ENCODE data around the gene DDI1. TPM values are rescaled to one million over a fixed set of nuclear protein-coding genes. Genes with fewer than 3 reads are reported as not detected.
A peak's percentile ranks its signal among the peaks of the same experiment; 100 is the strongest.

DDI1 gene
- total and polyA plus RNA-seq, 2 experiments from 2014 or later = 0.13 TPM; not detected in 1

DNA sequence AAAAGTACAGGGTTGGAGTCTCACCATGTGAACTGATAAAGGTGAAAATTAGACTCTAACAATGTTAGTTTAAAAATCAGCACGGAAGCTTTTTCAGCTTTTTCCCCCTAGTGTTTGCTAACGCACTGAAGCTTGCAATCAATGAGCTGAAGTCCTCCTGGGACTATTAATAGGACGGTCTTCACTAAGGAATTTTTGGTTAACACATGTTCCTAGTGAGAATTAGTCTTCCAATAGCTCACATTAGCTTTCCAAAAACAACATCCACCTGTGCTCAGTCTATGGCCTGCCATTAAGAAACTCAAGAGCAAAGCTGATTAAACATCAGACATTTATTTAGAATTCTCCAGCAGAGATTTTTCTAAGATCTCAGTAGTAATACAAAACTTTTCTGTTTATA is 26.7 kb upstream of the DDI1 start:
- no peaks in the 10 kb centered on the region for H3K9me2 ChIP-seq (ENCODE audit: insufficient read depth)
- H3K27ac ChIP-seq (ENCODE audit: low read depth) = no peak overlapping the region
- H3K36me3 Mint-ChIP-seq (ENCODE audit: low read depth) = no peaks in the 10 kb centered on the region
- no peaks in the 10 kb centered on the region for H3F3A ChIP-seq (replicated peaks; ENCODE audit: low read depth)
- no peaks in the 10 kb centered on the region for H3K36me3 ChIP-seq (ENCODE audit: insufficient read depth)
- H3K4me3 Mint-ChIP-seq = no peak overlapping the region
- H3K27ac Mint-ChIP-seq = no peak overlapping the region
- no peak overlapping the region for H2AFZ ChIP-seq
- no peaks in the 10 kb centered on the region for H3K27me3 Mint-ChIP-seq (ENCODE audit: insufficient read depth, low read depth, poor library complexity)
- no peaks in the 10 kb centered on the region for H3K27me3 ChIP-seq (ENCODE audit: insufficient read depth)
- no peaks in the 10 kb centered on the region for H4K20me1 ChIP-seq (replicated peaks; ENCODE audit: insufficient read depth)
- no peaks in the 10 kb centered on the region for H3K79me2 ChIP-seq (replicated peaks; ENCODE audit: insufficient read depth)
- H3K4me1 ChIP-seq (ENCODE audit: insufficient read depth) = no peaks in the 10 kb centered on the region
- H3K4me2 ChIP-seq = no peak overlapping the region
- peaks cover 3% of the 10 kb centered on the region; the same call in 2 of the 3 replicates for H3K4me1 Mint-ChIP-seq
- DNase-seq (ENCODE audit: low spot score) (peak; percentile 27), ATAC-seq (no peak)
- no peaks in the 10 kb centered on the region for H3K9me3 Mint-ChIP-seq
- TF ChIP-seq ZNF114 (CRISPR knock-in tag; IDR thresholded peaks at IDR 0.05) (no peak), JUNB (IDR thresholded peaks at IDR 0.05; ENCODE audit: unreplicated experiment) (no peak)
- TF ChIP-seq, protein P1, sequence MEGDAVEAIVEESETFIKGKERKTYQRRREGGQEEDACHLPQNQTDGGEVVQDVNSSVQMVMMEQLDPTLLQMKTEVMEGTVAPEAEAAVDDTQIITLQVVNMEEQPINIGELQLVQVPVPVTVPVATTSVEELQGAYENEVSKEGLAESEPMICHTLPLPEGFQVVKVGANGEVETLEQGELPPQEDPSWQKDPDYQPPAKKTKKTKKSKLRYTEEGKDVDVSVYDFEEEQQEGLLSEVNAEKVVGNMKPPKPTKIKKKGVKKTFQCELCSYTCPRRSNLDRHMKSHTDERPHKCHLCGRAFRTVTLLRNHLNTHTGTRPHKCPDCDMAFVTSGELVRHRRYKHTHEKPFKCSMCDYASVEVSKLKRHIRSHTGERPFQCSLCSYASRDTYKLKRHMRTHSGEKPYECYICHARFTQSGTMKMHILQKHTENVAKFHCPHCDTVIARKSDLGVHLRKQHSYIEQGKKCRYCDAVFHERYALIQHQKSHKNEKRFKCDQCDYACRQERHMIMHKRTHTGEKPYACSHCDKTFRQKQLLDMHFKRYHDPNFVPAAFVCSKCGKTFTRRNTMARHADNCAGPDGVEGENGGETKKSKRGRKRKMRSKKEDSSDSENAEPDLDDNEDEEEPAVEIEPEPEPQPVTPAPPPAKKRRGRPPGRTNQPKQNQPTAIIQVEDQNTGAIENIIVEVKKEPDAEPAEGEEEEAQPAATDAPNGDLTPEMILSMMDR (conservative IDR thresholded peaks at IDR 0.05; ENCODE audit: low read depth in 2 of 2) = 0 out of 4 replicates have a peak, but pooled peaks of 1 of the 2 experiments have one; percentile 15
- no peak overlapping the region for H3K4me3 ChIP-seq

DNA sequence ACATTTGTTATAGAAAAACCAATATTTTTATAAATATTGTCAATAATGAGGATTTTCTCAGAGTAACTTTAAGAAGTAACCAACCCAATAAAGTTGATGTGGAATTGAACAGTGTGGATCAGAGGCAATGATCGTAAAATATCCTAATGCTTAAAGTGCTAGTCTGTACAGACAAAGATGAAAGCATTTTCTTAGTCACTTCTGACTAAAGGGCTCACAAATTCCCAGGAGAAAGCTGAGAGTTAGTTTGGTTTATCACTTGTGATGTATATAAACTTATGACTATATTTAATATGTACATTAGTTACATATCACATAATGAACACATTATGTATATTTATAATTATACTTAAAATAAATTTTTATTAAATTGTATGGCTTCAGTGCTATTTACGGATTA is 25.4 kb upstream of the DDI1 start:
- Histone ChIP-seq H3K4me2 (no peak overlapping the region), H3K9me2 (ENCODE audit: insufficient read depth) (no peaks in the 10 kb centered on the region), H3K4me3 (no peak overlapping the region), H2AFZ (no peak overlapping the region), H4K20me1 (replicated peaks; ENCODE audit: insufficient read depth) (no peaks in the 10 kb centered on the region), H3K36me3 (ENCODE audit: insufficient read depth) (no peaks in the 10 kb centered on the region), H3K79me2 (replicated peaks; ENCODE audit: insufficient read depth) (no peaks in the 10 kb centered on the region), H3K27me3 (ENCODE audit: insufficient read depth) (no peaks in the 10 kb centered on the region), H3K27ac (ENCODE audit: low read depth) (no peak overlapping the region), H3F3A (replicated peaks; ENCODE audit: low read depth) (no peaks in the 10 kb centered on the region), H3K4me1 (ENCODE audit: insufficient read depth) (no peaks in the 10 kb centered on the region)
- ATAC-seq (no peak), DNase-seq (ENCODE audit: low spot score) (no peak)
- Mint-ChIP-seq H3K9me3 (no peaks in the 10 kb centered on the region), H3K27me3 (ENCODE audit: insufficient read depth, low read depth, poor library complexity) (no peaks in the 10 kb centered on the region), H3K4me1 (peaks cover 3% of the 10 kb centered on the region; the same call in 2 of the 3 replicates), H3K36me3 (ENCODE audit: low read depth) (no peaks in the 10 kb centered on the region), H3K27ac (no peak overlapping the region), H3K4me3 (no peak overlapping the region)
- TF ChIP-seq, protein P2, sequence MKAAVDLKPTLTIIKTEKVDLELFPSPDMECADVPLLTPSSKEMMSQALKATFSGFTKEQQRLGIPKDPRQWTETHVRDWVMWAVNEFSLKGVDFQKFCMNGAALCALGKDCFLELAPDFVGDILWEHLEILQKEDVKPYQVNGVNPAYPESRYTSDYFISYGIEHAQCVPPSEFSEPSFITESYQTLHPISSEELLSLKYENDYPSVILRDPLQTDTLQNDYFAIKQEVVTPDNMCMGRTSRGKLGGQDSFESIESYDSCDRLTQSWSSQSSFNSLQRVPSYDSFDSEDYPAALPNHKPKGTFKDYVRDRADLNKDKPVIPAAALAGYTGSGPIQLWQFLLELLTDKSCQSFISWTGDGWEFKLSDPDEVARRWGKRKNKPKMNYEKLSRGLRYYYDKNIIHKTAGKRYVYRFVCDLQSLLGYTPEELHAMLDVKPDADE (IDR thresholded peaks at IDR 0.05) = no peak
- TF ChIP-seq ZNF114 (CRISPR knock-in tag; IDR thresholded peaks at IDR 0.05) = no peak
- TF ChIP-seq, protein P3, sequence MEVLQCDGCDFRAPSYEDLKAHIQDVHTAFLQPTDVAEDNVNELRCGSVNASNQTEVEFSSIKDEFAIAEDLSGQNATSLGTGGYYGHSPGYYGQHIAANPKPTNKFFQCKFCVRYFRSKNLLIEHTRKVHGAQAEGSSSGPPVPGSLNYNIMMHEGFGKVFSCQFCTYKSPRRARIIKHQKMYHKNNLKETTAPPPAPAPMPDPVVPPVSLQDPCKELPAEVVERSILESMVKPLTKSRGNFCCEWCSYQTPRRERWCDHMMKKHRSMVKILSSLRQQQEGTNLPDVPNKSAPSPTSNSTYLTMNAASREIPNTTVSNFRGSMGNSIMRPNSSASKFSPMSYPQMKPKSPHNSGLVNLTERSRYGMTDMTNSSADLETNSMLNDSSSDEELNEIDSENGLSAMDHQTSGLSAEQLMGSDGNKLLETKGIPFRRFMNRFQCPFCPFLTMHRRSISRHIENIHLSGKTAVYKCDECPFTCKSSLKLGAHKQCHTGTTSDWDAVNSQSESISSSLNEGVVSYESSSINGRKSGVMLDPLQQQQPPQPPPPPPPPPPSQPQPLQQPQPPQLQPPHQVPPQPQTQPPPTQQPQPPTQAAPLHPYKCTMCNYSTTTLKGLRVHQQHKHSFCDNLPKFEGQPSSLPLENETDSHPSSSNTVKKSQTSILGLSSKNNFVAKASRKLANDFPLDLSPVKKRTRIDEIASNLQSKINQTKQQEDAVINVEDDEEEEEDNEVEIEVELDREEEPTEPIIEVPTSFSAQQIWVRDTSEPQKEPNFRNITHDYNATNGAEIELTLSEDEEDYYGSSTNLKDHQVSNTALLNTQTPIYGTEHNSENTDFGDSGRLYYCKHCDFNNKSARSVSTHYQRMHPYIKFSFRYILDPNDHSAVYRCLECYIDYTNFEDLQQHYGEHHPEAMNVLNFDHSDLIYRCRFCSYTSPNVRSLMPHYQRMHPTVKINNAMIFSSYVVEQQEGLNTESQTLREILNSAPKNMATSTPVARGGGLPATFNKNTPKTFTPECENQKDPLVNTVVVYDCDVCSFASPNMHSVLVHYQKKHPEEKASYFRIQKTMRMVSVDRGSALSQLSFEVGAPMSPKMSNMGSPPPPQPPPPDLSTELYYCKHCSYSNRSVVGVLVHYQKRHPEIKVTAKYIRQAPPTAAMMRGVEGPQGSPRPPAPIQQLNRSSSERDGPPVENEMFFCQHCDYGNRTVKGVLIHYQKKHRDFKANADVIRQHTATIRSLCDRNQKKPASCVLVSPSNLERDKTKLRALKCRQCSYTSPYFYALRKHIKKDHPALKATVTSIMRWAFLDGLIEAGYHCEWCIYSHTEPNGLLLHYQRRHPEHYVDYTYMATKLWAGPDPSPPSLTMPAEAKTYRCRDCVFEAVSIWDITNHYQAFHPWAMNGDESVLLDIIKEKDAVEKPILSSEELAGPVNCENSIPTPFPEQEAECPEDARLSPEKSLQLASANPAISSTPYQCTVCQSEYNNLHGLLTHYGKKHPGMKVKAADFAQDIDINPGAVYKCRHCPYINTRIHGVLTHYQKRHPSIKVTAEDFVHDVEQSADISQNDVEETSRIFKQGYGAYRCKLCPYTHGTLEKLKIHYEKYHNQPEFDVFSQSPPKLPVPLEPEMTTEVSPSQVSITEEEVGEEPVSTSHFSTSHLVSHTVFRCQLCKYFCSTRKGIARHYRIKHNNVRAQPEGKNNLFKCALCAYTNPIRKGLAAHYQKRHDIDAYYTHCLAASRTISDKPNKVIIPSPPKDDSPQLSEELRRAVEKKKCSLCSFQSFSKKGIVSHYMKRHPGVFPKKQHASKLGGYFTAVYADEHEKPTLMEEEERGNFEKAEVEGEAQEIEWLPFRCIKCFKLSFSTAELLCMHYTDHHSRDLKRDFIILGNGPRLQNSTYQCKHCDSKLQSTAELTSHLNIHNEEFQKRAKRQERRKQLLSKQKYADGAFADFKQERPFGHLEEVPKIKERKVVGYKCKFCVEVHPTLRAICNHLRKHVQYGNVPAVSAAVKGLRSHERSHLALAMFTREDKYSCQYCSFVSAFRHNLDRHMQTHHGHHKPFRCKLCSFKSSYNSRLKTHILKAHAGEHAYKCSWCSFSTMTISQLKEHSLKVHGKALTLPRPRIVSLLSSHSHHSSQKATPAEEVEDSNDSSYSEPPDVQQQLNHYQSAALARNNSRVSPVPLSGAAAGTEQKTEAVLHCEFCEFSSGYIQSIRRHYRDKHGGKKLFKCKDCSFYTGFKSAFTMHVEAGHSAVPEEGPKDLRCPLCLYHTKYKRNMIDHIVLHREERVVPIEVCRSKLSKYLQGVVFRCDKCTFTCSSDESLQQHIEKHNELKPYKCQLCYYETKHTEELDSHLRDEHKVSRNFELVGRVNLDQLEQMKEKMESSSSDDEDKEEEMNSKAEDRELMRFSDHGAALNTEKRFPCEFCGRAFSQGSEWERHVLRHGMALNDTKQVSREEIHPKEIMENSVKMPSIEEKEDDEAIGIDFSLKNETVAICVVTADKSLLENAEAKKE (CRISPR knock-in tag; IDR thresholded peaks at IDR 0.05) = no peak
- TF ChIP-seq EZH2phosphoT487 (IDR thresholded peaks at IDR 0.05; ENCODE audit: unreplicated experiment) = no peak
- TF ChIP-seq POLR2AphosphoS5 (IDR thresholded peaks at IDR 0.05; ENCODE audit: low read depth) = no peak
- TF ChIP-seq, protein P1 (conservative IDR thresholded peaks at IDR 0.05; ENCODE audit: low read depth in 2 of 2) = no peak
- TF ChIP-seq JUNB (IDR thresholded peaks at IDR 0.05; ENCODE audit: unreplicated experiment) = no peak
- no peak for TF ChIP-seq ZNF331 (CRISPR knock-in tag; IDR thresholded peaks at IDR 0.05; ENCODE audit: low read depth)
- no peak for TF ChIP-seq NANOG (IDR thresholded peaks at IDR 0.05; ENCODE audit: borderline replicate concordance)
- TF ChIP-seq STAT1 (IDR thresholded peaks at IDR 0.05; ENCODE audit: unreplicated experiment) = no peak

Measured in GM23338 (cell line).